Mucosa of rectum (tissue), 2 donors: Measurements from ENCODE around the gene STRADA.

ENCODE experiments used
- H3K27ac ChIP-seq, 2 donors: one replicate each; pipeline ENCODE4 v1.7.0; 2013; ENCODE audit warnings: inconsistent platforms in 2 of 2, low read depth in 2 of 2, low read length in 2 of 2
- H3K27me3 ChIP-seq, 2 donors: one replicate each; pipeline ENCODE4 v1.7.0; 2013; ENCODE audit warnings: low read length in 2 of 2; ENCODE audit not compliant: control insufficient read depth in 2 of 2, insufficient read depth in 2 of 2
- H3K36me3 ChIP-seq, 2 donors: one replicate each; pipeline ENCODE4 v1.7.0; 2013; ENCODE audit warnings: low read length in 2 of 2; ENCODE audit not compliant: control insufficient read depth in 2 of 2, insufficient read depth in 2 of 2
- H3K4me1 ChIP-seq, 2 donors: one replicate each; pipeline ENCODE4 v1.7.0; 2013; ENCODE audit warnings: low read length in 2 of 2, mild to moderate bottlenecking in 1 of 2; ENCODE audit not compliant: control insufficient read depth in 2 of 2, insufficient read depth in 2 of 2
- H3K4me3 ChIP-seq, 2 donors: one replicate each; pipeline ENCODE4 v1.7.0; 2013; ENCODE audit warnings: low read length in 2 of 2
- H3K9ac ChIP-seq, 2 donors: one replicate each; pipeline ENCODE4 v1.7.0; 2013; ENCODE audit warnings: low read length in 2 of 2, low read depth in 1 of 2, mild to moderate bottlenecking in 1 of 2
- H3K9me3 ChIP-seq, 2 donors: one replicate each; pipeline ENCODE4 v1.7.0; 2013; ENCODE audit warnings: low read length in 2 of 2; ENCODE audit not compliant: control insufficient read depth in 2 of 2
- donor health status: healthy.
- donor health status: Normal muscosa, but diverticular disease.

STRADA gene

DNA sequence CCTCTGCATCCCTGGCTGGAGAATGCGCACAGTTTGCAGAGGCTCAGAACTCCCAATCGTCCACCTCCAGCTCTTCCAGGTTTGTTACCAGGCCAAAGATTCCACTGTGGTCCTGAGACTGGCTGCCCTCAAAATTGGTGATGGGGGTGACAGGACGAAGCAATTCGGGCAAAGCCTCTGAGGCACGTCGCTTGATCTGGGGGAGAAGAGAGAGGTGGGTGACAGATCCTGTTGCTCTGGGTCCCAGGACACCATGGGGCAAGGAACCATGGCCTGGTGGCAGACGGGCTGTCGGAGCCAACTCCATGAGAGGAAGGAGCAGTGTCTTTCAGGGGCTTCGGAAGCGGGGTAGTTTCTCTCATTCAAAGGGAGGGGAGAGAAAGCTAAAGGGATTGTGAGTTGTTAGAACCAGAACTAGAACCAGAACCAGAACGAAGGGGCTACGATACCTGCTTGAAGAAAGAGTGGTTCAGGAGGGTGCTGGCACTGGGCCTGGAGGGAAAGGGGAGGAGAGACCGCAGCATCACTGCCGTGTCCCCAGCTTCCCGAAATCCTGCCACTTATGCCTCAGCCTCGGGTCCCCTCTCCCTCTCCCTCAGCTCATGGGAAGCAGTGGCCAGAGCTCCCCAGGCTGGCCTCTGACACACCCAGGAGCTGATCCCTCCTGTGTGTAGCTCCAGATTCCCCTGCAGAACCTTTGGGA is 37.9 kb downstream of the STRADA start:
- Histone ChIP-seq H3K4me1 (peaks cover 3 to 6% of the 10 kb centered on the region in 2 donors), H3K4me3 (no peak overlapping the region), H3K36me3 (peaks cover 11 to 18% of the 10 kb centered on the region in 2 donors), H3K9me3 (no peaks in the 10 kb centered on the region), H3K27ac (no peak overlapping the region), H3K27me3 (no peaks in the 10 kb centered on the region), H3K9ac (no peak overlapping the region)

- Histone ChIP-seq H3K27me3 (no peaks in the 10 kb centered on the region), H3K27ac (peak overlapping the region in 1 of 2 donors; percentile 83), H3K4me1 (peaks cover 6 to 8% of the 10 kb centered on the region in 2 donors), H3K4me3 (no peak overlapping the region), H3K9ac (no peak overlapping the region), H3K9me3 (no peaks in the 10 kb centered on the region), H3K36me3 (peaks cover 10 to 16% of the 10 kb centered on the region in 2 donors)
Observed at GRCh38 chr17:63703029-63703428, 38.6 kb downstream of the STRADA start.

- Histone ChIP-seq H3K9me3 (no peaks in the 10 kb centered on the region), H3K9ac (no peak overlapping the region), H3K4me1 (peaks cover 9 to 11% of the 10 kb centered on the region in 2 donors), H3K4me3 (peak overlapping the region in 1 of 2 donors; percentile 37), H3K27me3 (no peaks in the 10 kb centered on the region), H3K36me3 (peaks cover 10 to 16% of the 10 kb centered on the region in 2 donors), H3K27ac (peak overlapping the region in 1 of 2 donors; percentile 83)
Observed at GRCh38 chr17:63702721-63703015, 38.9 kb downstream of the STRADA start.

- H3K27ac ChIP-seq, result peak overlapping the region; percentile 66 to 83
- H3K4me1 ChIP-seq, result peaks cover 12 to 14% of the 10 kb centered on the region in 2 donors
- peak overlapping the region in 1 of 2 donors; percentile 60 for H3K9ac ChIP-seq
- H3K27me3 ChIP-seq, result no peaks in the 10 kb centered on the region
- peak overlapping the region; percentile 33 to 64 for H3K4me3 ChIP-seq
- H3K9me3 ChIP-seq, result no peaks in the 10 kb centered on the region
- H3K36me3 ChIP-seq, result peaks cover 10 to 16% of the 10 kb centered on the region in 2 donors
Observed at GRCh38 chr17:63701868-63702720, 39.5 kb downstream of the STRADA start.

DNA sequence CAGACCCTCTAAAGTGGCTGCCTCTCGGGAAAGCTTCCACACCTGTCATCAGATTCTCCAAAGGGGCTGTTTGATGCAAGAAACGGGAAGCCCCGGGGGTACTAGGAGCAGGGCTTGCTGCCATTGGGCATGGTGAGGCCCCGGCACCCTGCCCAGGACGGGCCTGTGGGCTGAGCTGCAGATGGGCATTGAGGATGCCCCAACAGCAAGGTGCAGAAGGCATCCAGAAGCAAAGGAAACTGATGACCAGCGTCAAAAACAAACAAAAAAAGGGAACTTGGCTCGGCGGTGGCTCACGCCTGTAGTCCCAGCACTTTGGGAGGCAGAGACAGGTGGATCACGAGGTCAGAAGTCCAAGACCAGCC is 40.2 kb downstream of the STRADA start:
- no peak overlapping the region for H3K9ac ChIP-seq

DNA sequence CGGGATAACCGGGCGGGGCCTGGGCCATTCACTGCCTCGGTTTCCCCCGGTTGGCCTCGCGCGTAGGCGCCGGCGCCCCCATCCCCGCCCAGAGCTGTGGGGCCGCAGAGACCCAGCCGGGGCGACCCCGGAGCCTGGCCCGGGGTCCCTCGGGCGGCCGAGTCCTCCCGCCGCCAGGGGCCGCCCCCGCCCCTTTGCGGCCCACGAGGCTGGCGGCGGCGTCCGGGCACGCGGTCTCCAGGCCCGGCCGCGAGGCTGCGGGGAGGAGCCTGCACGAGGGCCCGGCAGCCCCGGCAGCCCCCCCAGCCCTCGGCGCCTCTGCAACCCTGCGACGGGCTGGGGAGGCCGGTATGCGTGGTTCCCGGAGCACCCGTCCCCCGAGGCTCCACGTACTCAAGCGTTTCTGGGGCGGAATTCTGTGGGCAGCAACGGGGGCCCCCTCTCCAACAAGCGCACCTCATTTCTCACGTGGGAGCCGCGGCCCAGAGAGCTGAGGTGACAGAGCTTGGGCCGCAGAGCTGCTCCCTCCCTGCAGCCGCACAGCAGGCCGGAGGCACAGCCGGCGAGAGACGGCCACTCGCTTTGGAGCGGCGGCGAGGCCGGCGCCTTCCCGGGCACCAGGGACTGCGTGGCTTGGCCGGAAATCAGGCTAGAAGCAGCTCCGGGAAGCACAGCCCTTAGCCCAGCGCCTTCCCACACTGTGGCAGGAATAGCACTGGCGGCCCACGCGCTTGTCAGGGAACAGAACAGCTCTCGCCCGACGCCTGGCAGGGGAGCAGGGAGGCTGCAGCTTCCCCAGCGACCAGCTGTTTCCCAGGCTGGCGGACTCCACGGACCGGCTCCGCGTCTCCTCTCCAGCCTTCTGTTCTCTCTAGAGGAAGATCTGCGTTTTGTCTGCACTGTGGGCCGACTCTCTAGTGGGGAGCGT is 40.8 kb downstream of the STRADA start:
- Histone ChIP-seq H3K9me3 (no peaks in the 10 kb centered on the region), H3K9ac (peak overlapping the region; percentile 26 to 38), H3K27me3 (no peaks in the 10 kb centered on the region), H3K4me1 (peaks cover 14 to 19% of the 10 kb centered on the region in 2 donors), H3K4me3 (peak overlapping the region; percentile 43 to 62), H3K36me3 (peaks cover 8 to 13% of the 10 kb centered on the region in 2 donors), H3K27ac (peak overlapping the region; percentile 48 to 83)

More for the DNA sequence above, 40.2 kb downstream of the STRADA start:
- Histone ChIP-seq H3K9me3 (no peaks in the 10 kb centered on the region), H3K4me3 (peak overlapping the region; percentile 9 to 62), H3K4me1 (peaks cover 14 to 19% of the 10 kb centered on the region in 2 donors), H3K27me3 (no peaks in the 10 kb centered on the region), H3K27ac (peak overlapping the region; percentile 48 to 83), H3K36me3 (peaks cover 10 to 16% of the 10 kb centered on the region in 2 donors)

GRCh38 chr17:63699638-63700527 is 41.7 kb downstream of the STRADA start, which contains the start of gene LIMD2:
LIMD2 (minus strand) TSS chr17:63700125; CDS start chr17:63699298, 827 bp downstream.
- Histone ChIP-seq H3K9ac (peak within 1 kb of the TSS; percentile 38 to 54), H3K9me3 (no peaks in the 10 kb centered on the region), H3K36me3 (peaks cover 6 to 7% of the 10 kb centered on the region in 2 donors), H3K4me1 (peaks cover 14 to 19% of the 10 kb centered on the region in 2 donors), H3K4me3 (peak within 1 kb of the TSS; percentile 60 to 67), H3K27me3 (no peaks in the 10 kb centered on the region), H3K27ac (peak within 1 kb of the TSS; percentile 48 to 83)

DNA sequence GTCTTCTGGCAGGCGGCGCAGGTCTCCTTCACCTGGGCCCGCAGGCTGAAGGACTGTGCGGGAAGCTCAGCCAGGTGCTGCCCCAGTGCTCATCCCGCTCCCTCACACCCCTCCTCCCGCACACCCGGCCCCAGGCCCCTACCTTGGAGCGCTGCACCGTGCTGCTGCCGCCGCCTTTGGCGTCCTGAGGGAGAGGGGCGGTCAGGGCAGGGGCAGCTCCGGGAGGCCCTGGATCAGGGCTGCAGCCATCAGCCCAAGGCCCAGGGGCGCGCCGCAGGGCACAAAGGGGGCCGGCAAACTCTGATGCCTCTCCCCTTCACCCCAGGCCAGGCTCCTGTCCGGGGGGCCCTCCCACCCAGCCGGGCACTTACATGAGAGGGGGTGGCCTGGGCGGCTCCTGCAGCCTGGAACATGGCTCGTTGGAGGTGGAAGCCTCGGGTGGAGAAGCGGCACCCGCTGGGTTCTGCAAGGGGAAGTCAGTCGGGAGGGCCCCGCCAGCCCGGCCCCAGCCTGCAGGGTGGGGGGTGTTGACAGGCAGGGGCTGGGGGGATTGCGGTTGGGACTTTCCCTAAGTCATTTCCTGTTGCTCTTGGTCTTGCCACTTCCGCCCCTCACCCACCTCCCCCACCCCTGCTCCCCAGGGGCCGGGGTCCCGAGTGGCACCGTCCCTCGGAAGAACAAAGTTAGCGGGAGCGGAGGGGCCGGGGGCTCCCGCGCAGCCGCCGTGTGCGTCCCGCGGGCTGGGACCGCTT is 42.5 kb downstream of the STRADA start:
- H3K9me3 ChIP-seq, result no peaks in the 10 kb centered on the region
- peaks cover 7 to 8% of the 10 kb centered on the region in 2 donors for H3K36me3 ChIP-seq
- peaks cover 14 to 19% of the 10 kb centered on the region in 2 donors for H3K4me1 ChIP-seq
- peak overlapping the region; percentile 24 to 54 for H3K9ac ChIP-seq
- H3K27ac ChIP-seq, result peak overlapping the region; percentile 44 to 80
- H3K4me3 ChIP-seq, result peak overlapping the region; percentile 60 to 67
- no peaks in the 10 kb centered on the region for H3K27me3 ChIP-seq
